Neural cell (in vitro differentiated cells): ENCODE results near the gene CRTAC1.

Source experiments
- CTCF ChIP-seq: fragments of 450-650 bp; IDR thresholded peaks from 2 replicates; pipeline ENCODE4 v1.5.1; 2014; ENCODE audit warnings: antibody characterized with exemption, mild to moderate bottlenecking, moderate library complexity; ENCODE audit not compliant: poor library complexity, severe bottlenecking
- EP300 ChIP-seq: fragments of 450-650 bp; conservative IDR thresholded peaks from 2 replicates; pipeline ENCODE4 v1.6.1; 2014; ENCODE audit warnings: antibody characterized with exemption, mild to moderate bottlenecking, moderate library complexity; ENCODE audit not compliant: poor library complexity, severe bottlenecking
- EZH2 ChIP-seq: fragments of 200-600, 300-800 bp; shearing (Covaris generic), sonication (generic); IDR thresholded peaks from 2 replicates; pipeline ENCODE4 v1.6.1; 2014; ENCODE audit warnings: antibody characterized with exemption, low read length, borderline replicate concordance, mild to moderate bottlenecking; ENCODE audit not compliant: insufficient read depth, poor library complexity, severe bottlenecking
- POLR2AphosphoS5 ChIP-seq: IDR thresholded peaks from 2 replicates; pipeline ENCODE4 v1.6.1; 2012
- RAD21 ChIP-seq: fragments of 450-650 bp; conservative IDR thresholded peaks from 2 replicates; pipeline ENCODE4 v1.6.1; 2014; ENCODE audit warnings: antibody characterized with exemption, mild to moderate bottlenecking, moderate library complexity

GRCh38 chr10:98055841-98056516, 25.6 kb upstream of the CRTAC1 start:
- TF ChIP-seq POLR2AphosphoS5, result no peak
- TF ChIP-seq EZH2, result no peak
- no peak for TF ChIP-seq CTCF
- no peak for TF ChIP-seq RAD21
- no peak for TF ChIP-seq EP300
